Skin epidermis (tissue), 12 donors: ENCODE results near the gene DNAH10.
"Not testable (repeated sequence)": the region's sequence is repeated elsewhere in the genome, so short reads cannot be mapped to it uniquely, and the experiment has no call there.

Source experiments
- H3K27ac ChIP-seq, 21 experiments: fragments of 200-600 bp; sonication (generic) in 11 of 21; one replicate each; pipeline ENCODE4 v1.5.0; 2020; ENCODE audit warnings: mild to moderate bottlenecking in 3 of 21, inconsistent platforms in 2 of 21, moderate library complexity in 2 of 21
- H3K4me3 ChIP-seq, 7 experiments: fragments of 200-600 bp; sonication (generic) in 2 of 7; one replicate each; pipeline ENCODE4 v1.5.0; 2020; ENCODE audit warnings: inconsistent platforms in 2 of 7, mild to moderate bottlenecking in 2 of 7, moderate library complexity in 1 of 7

The DNAH10 gene

GRCh38 chr12:123787466-123787865 lies 25.4 kb downstream of the DNAH10 start:
- H3K27ac ChIP-seq = no peak overlapping the region
- H3K4me3 ChIP-seq = no peak overlapping the region

DNA sequence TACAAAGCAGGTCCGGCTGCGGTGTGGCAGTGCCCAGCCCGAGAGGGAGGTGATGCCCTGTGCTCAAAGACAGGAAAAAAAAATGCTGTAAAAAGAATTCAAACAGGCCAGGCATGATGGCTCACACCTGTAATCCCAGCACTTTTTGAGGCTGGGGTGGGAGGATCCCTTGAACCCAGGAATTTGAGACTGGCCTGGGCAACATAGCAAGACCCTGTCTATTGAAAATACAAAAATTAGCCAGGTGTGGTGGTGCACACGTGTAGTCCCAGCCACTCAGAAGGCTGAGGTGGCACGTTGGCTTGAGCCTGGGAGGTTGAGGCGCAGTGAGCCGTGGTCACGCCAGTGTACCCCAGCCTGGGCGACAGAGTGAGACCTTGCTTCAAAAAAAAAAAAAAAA lies 26.4 kb downstream of the DNAH10 start:
- H3K27ac ChIP-seq = no peak overlapping the region
- H3K4me3 ChIP-seq = no peak overlapping the region

- not testable (repeated sequence) for H3K4me3 ChIP-seq, H3K27ac ChIP-seq
Measured at GRCh38 chr12:123789422-123789821, 27.3 kb downstream of the DNAH10 start.

DNA sequence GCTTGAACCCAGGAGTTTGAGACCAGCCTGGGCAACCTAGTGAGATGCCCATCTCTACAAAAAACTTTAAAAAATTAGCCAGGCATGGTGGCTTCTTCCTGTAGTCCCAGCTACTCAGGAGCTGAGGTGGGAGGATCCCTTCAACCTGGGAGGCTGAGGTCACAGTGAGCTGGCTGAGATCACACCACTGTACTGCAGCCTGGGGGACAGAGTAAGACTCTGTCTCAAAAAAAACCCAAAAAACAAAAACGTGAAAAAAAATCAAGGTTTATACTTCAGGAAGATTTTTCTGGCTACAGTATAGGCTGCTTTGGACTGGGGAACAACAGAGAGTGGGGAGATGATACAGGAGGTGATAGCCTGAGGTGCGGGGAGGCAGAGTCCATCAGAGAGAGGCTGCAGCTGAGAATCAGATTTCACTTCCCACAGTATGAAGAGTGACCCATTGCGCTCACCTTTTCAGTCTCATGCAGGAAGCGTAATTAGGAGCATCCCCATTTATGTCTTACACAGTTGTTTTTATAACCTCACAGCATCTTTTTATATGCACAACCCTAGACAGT lies 28.9 kb downstream of the DNAH10 start:
- no peak overlapping the region for H3K27ac ChIP-seq
- no peak overlapping the region for H3K4me3 ChIP-seq

DNA sequence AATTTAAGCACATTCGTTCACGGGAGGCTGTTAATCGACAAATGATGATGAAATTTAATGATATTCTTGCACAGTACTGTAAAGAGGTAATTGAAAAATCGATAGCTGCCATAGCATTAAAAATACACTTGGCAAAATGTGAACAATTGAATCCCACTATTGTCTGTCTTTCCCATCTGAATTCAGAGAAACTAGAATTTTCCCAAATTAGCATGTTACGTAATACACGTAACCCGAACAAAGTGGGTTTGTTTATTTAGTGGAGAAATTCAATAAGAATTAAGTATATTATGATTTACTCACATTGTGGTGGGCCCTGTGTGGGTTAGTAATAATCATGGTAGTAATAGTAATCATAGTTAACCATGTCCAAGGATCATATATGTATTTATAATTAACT lies 31.9 kb downstream of the DNAH10 start:
- H3K27ac ChIP-seq = no peak overlapping the region
- no peak overlapping the region for H3K4me3 ChIP-seq

DNA sequence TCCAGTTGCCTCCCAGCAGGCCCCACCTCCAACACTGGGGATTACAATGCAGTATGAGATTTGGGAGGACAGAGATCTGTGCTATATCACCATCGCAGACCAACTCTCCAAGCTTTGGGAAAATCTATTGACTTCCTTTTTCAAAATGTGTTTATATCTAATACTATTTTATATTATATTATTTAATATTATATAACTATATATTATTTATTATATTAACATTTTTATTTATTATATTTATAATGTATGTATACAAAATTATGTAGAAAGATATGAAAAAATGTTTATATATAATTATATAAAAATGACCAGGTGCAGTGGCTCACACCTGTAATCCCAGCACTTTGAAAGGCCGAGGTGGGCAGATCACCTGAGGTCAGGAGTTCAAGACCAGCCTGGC lies 36.4 kb downstream of the DNAH10 start:
- Histone ChIP-seq H3K4me3 (no peak overlapping the region), H3K27ac (no peak overlapping the region)

GRCh38 chr12:123799227-123799626 lies 37.1 kb downstream of the DNAH10 start:
- H3K27ac ChIP-seq = no peak overlapping the region
- no peak overlapping the region for H3K4me3 ChIP-seq

DNA sequence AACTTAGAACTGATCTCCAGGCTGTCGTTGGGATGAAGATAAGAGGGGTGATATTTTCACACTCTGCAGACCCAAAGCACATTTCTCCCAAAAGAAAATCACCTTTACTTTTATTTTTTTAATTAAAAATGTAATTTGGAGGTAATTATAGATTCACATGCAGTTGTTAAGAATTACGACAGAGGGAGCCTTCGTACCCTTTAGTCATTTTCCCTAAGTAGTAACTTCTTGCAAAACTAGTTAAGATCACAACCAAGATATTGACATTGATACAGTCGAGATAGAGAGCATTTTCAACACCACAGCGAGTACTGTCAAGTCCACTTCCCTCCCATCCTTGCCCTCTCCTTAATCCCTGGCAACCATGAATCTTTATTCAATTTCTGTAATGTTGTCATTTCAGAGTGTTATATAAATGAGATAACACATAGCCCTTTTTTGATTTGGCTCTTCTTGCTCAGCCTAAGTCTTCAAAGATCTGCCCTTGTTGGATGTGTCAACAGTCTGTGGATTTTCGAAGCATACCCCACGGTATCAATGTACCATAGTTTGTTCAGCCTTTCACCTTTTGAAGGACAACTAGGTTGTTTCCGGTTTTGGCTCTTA lies 39.6 kb downstream of the DNAH10 start:
- Histone ChIP-seq H3K27ac (no peak overlapping the region), H3K4me3 (no peak overlapping the region)

DNA sequence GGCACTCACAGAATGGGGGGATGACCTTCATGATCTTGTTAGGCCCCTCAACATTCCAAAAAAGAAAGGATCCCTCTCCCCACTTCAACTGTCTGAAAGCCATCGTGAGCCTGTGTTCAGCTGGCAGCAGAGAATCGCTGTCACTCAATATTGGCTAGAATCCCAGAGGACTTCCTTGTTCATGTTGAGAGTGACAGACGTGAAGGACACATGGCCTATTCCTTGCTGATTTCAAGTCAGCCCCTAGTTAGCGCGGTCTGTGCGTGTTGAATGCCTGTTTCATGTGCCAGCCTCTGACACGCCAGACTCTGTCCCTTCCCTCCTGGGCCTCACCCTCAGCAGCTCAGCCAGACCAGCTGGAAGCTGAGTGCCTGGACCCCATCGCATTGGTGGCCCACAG lies 43.1 kb downstream of the DNAH10 start:
- Histone ChIP-seq H3K27ac (no peak overlapping the region), H3K4me3 (no peak overlapping the region)

- H3K27ac ChIP-seq = no peak overlapping the region
Measured at GRCh38 chr12:123807002-123807401, 44.9 kb downstream of the DNAH10 start.

GRCh38 chr12:123807670-123808069 lies 45.6 kb downstream of the DNAH10 start:
- Histone ChIP-seq H3K4me3 (no peak overlapping the region), H3K27ac (no peak overlapping the region)

More at GRCh38 chr12:123807002-123807401, 44.9 kb downstream of the DNAH10 start:
- H3K4me3 ChIP-seq = no peak overlapping the region

DNA sequence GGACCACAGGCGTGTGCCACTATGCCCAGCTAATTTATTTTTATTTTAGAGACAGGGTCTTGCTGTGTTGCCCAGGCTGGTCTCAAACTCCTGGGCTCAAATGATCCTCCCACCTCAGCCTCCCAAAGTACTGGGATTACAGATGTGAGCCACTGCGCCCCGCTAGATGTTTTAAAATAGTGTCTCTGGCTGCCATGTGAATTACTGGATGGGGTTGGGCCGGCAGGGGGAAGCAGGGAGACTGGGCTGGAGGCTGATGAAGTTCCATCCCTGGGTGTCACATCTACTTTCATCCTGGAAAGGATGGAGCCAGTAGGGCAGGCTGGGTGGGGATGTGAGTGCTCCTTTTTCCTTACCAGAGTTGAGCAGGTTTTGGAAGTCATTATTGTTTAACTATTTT lies 46.1 kb downstream of the DNAH10 start:
- Histone ChIP-seq H3K27ac (no peak overlapping the region), H3K4me3 (no peak overlapping the region)

- H3K27ac ChIP-seq = no peak overlapping the region
- H3K4me3 ChIP-seq = no peak overlapping the region
Measured at GRCh38 chr12:123813349-123813748, 51.2 kb downstream of the DNAH10 start.

GRCh38 chr12:123815968-123816367 lies 53.9 kb downstream of the DNAH10 start:
- Histone ChIP-seq H3K27ac (no peak overlapping the region), H3K4me3 (no peak overlapping the region)

- H3K27ac ChIP-seq = no peak overlapping the region
- no peak overlapping the region for H3K4me3 ChIP-seq
Measured at GRCh38 chr12:123816896-123817537, 54.9 kb downstream of the DNAH10 start.

GRCh38 chr12:123822804-123823203 lies 60.7 kb downstream of the DNAH10 start:
- H3K4me3 ChIP-seq = no peak overlapping the region
- no peak overlapping the region for H3K27ac ChIP-seq

DNA sequence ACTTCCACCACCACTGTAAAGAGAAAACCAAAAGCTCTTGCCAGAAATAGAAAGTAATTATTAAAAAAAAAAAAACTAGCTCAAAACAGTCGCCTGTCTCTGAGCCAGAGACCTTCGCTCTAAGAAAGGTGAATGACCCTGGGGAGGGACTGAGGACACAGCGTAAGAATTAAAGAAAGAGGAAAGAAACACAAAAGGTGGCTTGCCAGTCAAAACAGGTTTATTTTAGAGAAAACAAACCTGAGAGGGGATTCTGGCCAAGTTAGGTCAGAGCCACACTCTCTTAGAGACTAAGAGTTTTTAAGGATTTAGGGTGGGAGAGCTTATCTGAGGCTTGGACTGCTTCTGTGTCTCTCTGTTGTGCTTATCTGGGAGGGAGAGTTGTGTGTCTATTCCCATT lies 66.0 kb downstream of the DNAH10 start:
- Histone ChIP-seq H3K27ac (no peak overlapping the region), H3K4me3 (no peak overlapping the region)

DNA sequence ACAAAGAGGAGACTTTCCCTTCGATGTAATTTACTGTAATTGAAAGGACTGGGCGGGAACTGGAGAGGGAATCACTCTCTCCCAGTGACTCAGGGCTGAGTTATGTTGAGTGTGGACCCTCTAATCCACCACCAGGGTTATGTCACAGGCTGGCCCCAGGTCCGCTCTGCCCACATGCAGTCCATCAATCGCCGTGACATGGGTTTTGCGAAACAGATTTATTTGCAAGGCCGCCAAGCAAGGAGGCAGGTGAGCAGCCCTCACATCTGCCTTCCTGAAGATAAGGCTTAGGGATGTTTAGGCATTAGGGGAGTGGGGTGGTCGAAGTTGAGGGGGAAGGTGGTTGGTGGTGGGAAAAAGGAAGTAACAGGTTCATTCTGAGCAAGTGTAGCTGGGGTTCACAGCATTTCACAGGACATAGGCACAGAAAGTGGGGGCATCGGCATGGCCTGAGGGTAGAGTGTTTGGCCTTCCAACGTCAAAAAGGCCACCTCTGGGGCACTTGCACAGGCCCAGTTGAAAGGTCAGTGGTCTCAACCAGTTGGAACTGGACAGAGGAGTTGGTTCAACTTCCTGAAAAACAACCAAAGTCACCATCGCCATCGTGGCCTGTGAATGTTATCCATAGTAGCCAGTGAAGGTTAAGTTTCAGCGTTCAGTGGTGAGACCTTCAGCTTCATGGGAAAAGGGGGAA lies 66.9 kb downstream of the DNAH10 start:
- no peak overlapping the region for H3K27ac ChIP-seq
- no peak overlapping the region for H3K4me3 ChIP-seq

DNA sequence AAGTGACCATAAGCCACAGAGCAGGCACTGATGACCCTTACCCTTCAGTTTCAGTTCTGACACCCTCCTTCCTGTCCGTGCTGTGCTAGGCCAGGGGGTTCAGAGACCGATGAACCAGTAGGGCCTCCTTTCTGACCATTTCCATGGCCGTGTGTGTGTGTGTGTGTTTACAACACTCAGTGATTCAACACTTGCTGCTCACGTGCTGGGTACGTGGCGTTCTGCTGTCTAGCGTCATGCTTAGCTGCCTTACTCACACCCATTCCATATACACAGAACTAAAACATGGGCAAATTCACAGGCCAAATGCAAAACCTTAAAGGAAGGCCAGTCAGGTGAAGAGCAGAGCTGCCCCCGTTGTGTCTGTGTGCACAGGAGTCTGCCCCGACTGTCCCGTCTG lies 67.5 kb downstream of the DNAH10 start:
- H3K4me3 ChIP-seq = no peak overlapping the region
- no peak overlapping the region for H3K27ac ChIP-seq

- no peak overlapping the region for H3K27ac ChIP-seq
- H3K4me3 ChIP-seq = no peak overlapping the region
Measured at GRCh38 chr12:123830675-123831074, 68.6 kb downstream of the DNAH10 start.

GRCh38 chr12:123832052-123832451 lies 70.0 kb downstream of the DNAH10 start:
- Histone ChIP-seq H3K4me3 (no peak overlapping the region), H3K27ac (no peak overlapping the region)
